Fibroblast of skin of scalp (primary cell): ENCODE results near the gene DCAF6.
A peak's percentile ranks its signal among the peaks of the same experiment; 100 is the strongest.

ENCODE experiments used
- DNase-seq: peaks from one replicate; pipeline ENCODE4 v3.0.0-alpha.2; 2013

The DCAF6 gene

GRCh38 chr1:167968569-167968968 is 32.1 kb downstream of the DCAF6 start:
- no peak for DNase-seq

- DNase-seq = no peak
Observed at GRCh38 chr1:167973832-167974231, 37.3 kb downstream of the DCAF6 start.

- no peak for DNase-seq
Observed at GRCh38 chr1:167974698-167975097, 38.2 kb downstream of the DCAF6 start.

GRCh38 chr1:167977245-167977644 is 40.8 kb downstream of the DCAF6 start:
- no peak for DNase-seq

GRCh38 chr1:167981933-167982332 is 45.5 kb downstream of the DCAF6 start:
- DNase-seq = peak; percentile 28

GRCh38 chr1:167983797-167984420 is 47.4 kb downstream of the DCAF6 start:
- no peak for DNase-seq

GRCh38 chr1:167984886-167985489 is 48.5 kb downstream of the DCAF6 start:
- DNase-seq = peak; percentile 5

GRCh38 chr1:167987174-167987573 is 50.7 kb downstream of the DCAF6 start:
- DNase-seq = no peak

GRCh38 chr1:167991546-167991945 is 55.1 kb downstream of the DCAF6 start:
- DNase-seq = no peak

GRCh38 chr1:167993720-167994119 is 57.2 kb downstream of the DCAF6 start:
- no peak for DNase-seq

GRCh38 chr1:167994560-167994959 is 58.1 kb downstream of the DCAF6 start:
- no peak for DNase-seq

GRCh38 chr1:167995038-167995437 is 58.6 kb downstream of the DCAF6 start:
- no peak for DNase-seq

- no peak for DNase-seq
Observed at GRCh38 chr1:167996266-167996665, 59.8 kb downstream of the DCAF6 start.

GRCh38 chr1:167997037-167997575 is 60.6 kb downstream of the DCAF6 start:
- no peak for DNase-seq

GRCh38 chr1:167999877-168000276 is 63.4 kb downstream of the DCAF6 start:
- DNase-seq = no peak

GRCh38 chr1:168000656-168001055 is 64.2 kb downstream of the DCAF6 start:
- DNase-seq = no peak

GRCh38 chr1:168001213-168001612 is 64.7 kb downstream of the DCAF6 start:
- no peak for DNase-seq

GRCh38 chr1:168004531-168004930 is 68.0 kb downstream of the DCAF6 start:
- no peak for DNase-seq

- DNase-seq = no peak
Observed at GRCh38 chr1:168005529-168005928, 69.0 kb downstream of the DCAF6 start.

GRCh38 chr1:168007691-168008090 is 71.2 kb downstream of the DCAF6 start:
- DNase-seq = no peak

GRCh38 chr1:168008595-168008994 is 72.1 kb downstream of the DCAF6 start:
- no peak for DNase-seq

- DNase-seq = no peak
Observed at GRCh38 chr1:168009322-168009721, 72.8 kb downstream of the DCAF6 start.

GRCh38 chr1:168019407-168019806 is 82.9 kb downstream of the DCAF6 start:
- no peak for DNase-seq

- no peak for DNase-seq
Observed at GRCh38 chr1:168031198-168031597, 94.7 kb downstream of the DCAF6 start.
